WI38 (cell line): ENCODE results near the gene SYNE4.

Experiments used
- H3K4me3 ChIP-seq: 2 replicates; pipeline ENCODE4 v1.5.1; 2011; ENCODE audit warnings: low read depth, mild to moderate bottlenecking, control low read depth, low read length
- TF ChIP-seq, protein P1 (sequence below): IDR thresholded peaks from 2 replicates; pipeline ENCODE4 v1.5.1; 2012; ENCODE audit warnings: low read depth, mild to moderate bottlenecking, control low read depth, low read length

SYNE4 gene

DNA sequence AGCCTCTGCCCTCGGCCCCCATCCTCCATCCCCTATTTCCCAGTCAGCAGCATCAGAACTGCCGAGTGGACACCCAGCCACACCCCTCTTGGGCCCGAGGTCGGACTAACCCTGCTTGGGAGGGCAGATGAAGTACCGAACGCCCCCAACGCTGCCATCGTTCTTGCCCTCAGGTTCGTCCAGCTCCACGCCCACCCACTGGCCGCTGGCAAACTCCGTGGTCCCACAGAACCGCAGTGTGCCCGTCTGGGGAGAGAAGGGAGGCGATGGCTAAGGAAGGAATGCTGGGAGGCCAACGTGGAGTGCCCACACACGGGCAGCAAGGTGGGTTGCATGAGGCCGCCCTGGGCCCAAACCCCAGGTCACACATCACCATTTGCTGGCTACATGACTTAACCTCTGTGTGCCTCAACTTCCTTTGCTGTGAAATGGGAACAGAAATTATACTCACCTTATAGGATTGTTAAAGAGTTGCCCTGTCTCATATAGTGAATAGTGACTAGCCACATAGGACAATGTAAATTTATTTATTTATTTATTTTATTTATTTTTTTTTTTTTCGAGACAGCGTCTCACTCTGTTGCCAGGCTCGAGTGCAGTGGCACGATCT lies 10.6 kb upstream of the SYNE4 start:
- H3K4me3 ChIP-seq = no peak overlapping the region
- TF ChIP-seq, protein P1, sequence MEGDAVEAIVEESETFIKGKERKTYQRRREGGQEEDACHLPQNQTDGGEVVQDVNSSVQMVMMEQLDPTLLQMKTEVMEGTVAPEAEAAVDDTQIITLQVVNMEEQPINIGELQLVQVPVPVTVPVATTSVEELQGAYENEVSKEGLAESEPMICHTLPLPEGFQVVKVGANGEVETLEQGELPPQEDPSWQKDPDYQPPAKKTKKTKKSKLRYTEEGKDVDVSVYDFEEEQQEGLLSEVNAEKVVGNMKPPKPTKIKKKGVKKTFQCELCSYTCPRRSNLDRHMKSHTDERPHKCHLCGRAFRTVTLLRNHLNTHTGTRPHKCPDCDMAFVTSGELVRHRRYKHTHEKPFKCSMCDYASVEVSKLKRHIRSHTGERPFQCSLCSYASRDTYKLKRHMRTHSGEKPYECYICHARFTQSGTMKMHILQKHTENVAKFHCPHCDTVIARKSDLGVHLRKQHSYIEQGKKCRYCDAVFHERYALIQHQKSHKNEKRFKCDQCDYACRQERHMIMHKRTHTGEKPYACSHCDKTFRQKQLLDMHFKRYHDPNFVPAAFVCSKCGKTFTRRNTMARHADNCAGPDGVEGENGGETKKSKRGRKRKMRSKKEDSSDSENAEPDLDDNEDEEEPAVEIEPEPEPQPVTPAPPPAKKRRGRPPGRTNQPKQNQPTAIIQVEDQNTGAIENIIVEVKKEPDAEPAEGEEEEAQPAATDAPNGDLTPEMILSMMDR = no peak

DNA sequence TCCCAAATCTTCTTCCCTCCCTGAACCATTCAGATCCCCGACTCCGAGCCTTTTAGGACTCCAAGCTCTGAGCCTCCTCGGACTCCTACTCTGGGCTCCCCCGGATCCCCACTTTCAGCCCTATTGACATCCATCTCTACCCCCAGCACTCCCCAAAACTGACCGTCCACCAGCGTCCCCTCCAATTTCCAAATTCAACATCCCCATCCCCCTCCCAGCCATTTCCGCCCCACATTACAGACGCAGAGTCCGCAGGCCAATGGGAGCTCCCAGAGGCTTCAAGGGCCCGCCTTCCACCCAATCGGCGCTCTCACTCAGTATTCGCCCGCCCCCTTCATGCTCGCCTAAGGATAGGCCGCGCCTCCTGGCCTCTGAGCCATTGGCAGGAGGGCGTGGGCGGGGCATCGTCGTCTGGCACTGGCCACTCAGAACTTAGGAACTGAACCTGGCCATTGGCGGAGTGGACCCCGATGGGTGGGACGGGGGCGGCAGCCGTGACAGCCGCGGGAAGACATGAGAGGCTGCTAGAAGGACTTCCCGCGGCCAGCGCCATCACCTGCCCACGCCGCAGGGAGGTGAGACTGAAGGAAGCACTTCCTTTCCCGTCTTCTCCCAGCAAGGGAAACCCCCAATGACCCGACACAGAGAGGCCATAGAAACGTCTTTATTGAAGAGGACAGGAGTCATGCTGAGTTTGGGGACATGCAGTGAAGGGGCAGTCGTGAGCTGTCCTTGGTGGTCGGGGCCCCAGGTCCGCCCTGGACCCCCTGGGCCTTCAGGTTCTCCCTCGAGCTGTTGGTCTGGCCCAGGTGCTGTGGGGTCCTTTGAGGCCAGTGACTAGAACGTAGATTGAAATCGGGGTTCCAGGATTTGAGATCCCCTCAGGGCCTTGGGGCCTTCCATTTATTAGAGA lies 5.7 kb upstream of the SYNE4 start, which contains the start of gene ALKBH6:
Gene ALKBH6, minus strand, starts transcription at position 202 of the 913 bp plus-strand sequence. CDS start 816 bp downstream, outside the sequence.
- TF ChIP-seq, protein P1 = no peak
- H3K4me3 ChIP-seq = peak within 1 kb of the TSS; percentile 94

DNA sequence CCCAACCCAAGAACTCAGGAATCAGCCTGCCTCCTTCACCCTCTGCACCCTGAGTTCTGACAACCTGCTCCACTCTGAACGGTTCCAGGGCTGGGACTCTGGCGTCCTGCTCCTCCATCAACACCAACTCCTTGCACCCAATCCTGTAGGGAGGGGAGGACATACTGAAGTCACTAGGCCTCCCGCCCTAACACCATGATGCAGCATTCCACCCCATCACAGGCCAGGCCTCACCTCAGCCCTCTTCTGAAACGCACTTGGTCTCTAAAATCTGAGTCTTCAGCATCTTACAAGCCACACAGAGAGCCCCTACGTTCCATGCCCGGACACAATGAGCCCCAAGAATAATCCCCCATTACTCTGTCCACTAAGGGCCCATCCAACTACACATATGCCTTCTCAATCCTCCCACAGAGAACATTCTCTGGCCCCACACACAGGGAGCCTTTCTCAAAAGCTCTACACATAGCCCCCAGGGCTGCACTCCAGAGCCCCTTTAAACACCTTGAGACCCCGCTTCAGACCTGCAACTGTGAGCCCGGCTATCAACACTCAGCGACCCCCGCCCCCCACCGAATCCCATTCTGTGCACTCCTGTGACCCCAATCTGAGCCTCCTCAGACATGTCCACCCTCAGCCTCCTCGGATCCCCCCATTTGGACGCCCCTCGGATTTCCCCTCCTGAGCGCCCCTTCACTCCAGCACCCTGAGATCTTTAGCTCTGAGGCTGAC lies 4.8 kb upstream of the SYNE4 start:
- TF ChIP-seq, protein P1 = no peak
- peak overlapping the region; percentile 94 for H3K4me3 ChIP-seq

DNA sequence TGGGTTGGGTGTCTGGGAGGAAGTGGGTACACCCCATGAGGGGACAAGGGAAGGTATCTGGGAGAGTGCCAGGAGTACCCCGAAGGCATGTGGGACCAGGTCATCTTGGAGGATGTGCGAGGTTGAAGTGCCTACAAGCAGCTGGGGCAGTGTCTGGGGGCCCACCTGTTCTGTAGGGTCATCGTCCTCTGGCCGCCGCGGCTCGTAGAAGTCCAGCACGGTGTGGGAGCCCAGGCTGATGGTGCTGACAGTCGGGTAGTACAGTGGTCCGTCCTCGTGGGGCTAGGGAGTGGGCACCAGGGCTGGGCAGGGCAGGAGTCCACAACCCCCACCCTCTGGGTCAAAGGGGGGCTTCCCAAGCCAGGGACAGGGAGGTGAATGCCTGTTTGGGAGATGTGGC lies 1.8 kb upstream of the SYNE4 start:
- H3K4me3 ChIP-seq = no peak overlapping the region
- TF ChIP-seq, protein P1 = no peak

DNA sequence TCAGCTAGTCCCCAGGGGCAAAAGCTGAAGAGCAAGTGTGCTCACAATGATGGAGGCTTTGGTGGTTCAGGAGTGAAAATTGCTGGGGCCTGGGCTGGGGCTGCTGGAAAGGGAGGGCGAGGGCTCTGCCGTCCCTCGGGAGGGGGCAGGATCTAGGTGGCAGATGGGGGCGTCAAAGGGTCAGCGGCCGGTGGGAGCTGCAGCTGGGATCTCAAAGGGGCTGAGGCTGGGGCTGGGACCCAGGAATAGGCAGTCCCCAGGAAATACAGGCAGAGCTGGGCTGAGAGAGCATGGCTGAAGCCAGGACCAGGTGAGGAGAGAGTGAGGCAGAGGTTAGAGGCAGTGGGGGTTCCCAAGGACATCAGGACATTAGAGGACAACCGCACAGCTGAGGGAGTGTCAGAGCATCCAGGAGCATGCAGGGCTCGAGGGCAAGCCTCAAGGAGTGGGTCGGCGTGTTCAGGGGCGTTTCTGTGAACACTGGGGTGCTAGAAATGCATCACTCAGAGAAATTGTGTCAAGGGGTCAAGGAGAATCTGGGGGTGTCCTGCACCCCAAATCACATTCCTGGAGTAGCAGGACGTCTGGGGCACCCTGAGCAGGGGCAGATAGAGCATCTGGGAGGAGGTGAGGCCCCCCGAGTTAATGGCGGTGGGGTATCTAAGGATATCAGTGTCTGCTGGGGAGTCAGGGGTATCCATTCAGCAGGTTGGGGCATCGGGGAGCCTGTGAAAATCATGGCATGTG lies 1.2 kb upstream of the SYNE4 start:
- peak overlapping the region; percentile 44 for H3K4me3 ChIP-seq
- TF ChIP-seq, protein P1 = no peak

DNA sequence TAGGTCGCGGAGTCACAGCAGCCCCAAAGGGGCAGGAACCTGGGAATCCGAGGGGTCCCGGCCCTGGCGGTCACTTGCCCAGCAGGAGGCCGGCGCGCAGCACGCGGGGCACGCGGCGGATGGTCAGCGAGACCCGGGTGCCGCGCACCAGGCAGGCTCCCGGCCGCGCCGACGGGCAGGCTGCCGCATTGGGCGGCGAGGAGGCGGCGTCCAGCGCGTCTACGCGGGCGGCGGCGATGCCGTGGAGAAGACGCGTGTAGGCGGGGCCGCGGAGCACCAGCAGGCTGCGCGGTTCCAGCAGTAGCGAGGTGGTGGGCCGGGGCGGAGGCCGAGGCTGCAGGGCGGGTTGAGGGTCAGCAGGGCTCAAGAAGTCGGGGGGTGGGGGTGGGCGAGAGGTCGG lies 607 bp upstream of the SYNE4 start:
- TF ChIP-seq, protein P1 = no peak
- H3K4me3 ChIP-seq = peak overlapping the region; percentile 44
